DMS153 treated with DMSO at 0.1 percent for 48 hours (cell line): ENCODE results near the gene KSR1.
A peak's percentile ranks its signal among the peaks of the same experiment; 100 is the strongest.

Source experiments
- DNase-seq: peaks from one replicate; lab custom pipeline; 2025; ENCODE audit not compliant: unreplicated experiment; lab: John Stamatoyannopoulos, UW

The KSR1 gene

DNA sequence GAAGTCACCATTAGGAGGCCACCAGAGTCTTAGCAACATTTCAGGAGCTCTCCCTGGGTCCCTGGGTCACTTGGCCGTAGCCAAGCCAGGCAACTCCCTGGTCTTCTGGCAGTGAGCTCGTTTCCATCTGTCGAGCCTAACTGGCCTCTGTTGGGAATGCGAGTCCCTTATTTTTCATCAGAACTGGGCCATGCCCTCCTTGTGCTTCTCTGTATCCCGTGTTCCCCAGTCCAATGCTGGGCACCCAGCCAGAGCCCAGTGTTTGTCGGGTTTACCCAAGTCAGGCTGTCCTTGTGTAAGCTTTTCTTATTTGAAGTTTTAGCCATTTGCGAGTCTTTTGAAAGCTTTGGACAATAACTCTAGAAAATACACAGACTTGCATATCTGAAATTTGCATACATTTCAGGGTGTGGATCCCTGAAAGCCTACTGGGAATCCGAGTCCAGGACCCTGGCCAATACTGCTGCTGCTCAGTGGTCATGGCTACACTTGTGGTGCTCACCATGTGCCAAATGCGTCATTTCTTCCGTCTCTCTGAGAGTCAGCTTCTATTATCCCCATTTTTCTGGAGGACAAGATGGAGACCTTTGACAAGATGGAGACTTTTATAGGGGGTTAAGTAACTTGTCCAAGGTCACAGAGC lies 93.1 kb downstream of the KSR1 start:
- no peak for DNase-seq

DNA sequence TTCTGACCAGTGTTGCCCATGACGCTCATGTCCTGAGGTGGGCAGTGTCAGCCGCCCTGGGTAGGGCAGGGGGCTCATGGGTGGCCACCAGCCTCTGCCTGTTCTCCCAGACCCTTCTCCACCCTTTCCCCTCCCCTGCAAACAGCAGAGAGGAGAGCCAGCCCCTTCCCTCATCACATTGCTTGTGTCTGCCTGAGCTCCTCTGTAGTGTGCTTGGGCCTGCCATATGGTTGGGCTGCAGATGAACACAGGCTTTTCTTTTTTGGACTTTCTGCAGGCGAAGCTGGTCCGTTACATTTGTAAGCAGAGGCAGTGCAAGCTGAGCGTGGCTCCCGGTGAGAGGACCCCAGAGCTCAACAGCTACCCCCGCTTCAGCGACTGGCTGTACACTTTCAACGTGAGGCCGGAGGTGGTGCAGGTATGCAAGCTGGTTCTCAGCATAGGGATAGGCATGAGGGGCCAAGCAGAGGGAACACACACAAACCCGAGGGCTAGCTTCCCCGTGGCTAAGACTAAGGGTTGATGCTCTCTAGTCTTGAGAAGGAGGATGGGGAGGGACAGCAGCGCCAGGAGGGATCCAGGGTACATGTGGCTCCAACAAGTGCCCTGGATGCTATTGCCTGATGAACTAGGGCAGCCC lies 94.2 kb downstream of the KSR1 start:
- DNase-seq: no peak

DNA sequence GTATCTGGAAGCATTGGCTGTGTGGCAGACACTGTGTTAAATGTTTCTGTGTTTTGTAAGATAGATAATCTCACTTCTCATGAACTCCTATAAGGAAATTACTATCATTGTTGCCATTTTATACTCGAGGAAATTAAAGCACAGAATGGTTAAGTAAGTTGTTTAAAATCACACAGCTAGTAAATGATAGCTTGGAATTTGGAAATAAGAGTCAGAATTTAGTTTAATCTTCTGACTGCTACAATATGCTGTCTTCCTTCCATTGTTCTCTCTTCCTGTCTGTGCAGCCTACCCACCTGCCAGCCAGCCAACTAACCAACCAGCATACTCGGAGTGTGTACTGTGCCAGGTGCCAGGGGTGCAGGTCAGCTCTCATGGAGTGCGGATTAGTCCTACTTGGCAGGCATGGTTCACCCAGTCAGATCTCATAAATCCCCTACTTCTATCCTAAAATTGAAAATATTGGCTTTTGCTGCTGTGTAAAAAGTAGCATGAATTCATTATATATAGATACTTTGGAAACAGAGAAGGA lies 94.8 kb downstream of the KSR1 start:
- no peak for DNase-seq

DNA sequence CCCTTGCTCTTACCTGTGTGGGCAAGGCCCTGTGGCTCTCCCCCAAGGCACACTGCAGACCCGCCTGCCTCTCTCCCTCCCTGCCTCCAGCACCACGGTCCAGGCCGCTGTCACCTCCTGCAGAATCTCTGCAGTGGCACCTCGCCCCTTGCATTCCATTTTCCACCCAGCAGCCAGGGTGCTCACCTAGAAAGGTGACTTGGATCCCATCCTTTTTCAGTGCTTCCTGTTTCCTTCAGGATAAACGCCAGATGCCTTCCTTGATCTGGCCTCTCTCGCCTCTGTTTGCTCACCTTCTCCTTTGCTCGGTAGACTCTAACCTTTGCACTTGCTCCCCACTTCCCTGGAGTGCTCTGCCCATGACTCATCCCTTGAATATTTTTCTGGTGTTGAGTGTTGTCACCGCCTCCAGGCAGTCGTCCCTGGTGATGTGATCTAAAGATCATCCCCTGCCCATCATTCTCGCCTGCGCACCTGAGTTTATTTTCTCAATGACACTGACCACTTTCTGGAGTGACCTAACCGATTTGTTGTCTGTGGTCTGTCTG lies 95.5 kb downstream of the KSR1 start:
- no peak for DNase-seq

DNA sequence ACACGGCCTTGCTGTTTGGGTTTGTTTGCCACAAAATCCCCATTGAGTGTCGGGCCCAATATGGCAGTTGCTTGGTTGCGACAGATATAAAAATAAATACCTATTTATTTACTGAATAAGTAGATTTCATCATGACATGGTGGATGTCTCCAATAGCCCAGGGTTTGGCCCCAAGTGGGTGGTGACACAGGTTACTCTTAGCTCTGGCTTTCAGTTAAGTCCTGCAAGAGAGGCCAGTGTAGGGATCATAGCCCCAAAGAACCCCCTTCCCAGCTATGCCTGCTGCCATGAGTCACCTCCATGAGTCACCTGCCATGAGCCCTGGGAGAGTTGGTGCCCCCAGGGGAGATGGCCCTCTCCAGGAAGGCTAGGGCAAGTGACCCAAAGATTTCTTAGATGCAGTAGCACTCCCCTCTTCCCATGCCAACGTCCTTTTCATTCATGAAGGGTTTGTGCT lies 96.1 kb downstream of the KSR1 start:
- DNase-seq: no peak

DNA sequence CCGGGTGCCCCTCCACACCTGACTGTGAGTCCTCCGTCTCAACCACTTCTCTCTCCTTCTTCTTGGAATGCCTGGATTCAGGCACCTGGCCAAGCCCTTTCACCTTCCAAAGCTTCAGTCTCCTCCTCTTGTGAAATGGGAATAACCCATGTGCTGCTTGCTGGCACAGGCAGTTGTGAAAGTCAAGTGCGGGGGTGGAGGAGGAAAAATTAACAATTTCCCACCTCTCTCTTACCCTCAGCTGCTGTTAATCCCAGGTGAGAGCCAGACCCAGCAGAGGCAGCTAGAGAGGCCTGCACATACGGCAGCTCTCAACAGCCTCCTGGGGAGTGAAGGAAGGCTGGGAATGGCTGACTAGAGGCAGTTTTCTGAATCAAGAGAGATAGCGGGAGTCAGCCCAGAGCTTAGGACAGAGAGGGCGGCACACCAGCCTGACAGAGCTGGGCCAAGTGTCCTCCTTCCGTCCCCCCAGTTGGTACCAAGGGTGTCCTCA lies 96.8 kb downstream of the KSR1 start:
- no peak for DNase-seq

DNA sequence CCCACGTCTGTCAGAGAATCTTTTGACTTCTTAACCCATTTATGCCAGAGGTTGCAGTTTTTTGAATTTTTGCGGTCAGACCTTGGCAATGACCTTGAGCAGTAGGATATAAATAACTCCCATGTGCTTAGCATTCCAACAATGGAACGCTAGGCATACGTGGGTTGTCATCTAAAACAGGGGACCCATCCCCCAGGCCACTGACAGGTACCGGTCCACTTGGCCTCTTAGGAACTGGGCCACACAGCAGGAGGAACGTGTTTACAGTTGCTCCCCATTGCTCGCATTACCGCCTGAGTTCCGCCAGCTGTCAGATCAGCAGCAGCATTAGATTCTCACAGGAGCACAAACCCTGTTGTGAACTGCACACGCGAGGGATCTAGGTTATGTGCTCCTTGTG lies 97.9 kb downstream of the KSR1 start:
- no peak for DNase-seq

DNA sequence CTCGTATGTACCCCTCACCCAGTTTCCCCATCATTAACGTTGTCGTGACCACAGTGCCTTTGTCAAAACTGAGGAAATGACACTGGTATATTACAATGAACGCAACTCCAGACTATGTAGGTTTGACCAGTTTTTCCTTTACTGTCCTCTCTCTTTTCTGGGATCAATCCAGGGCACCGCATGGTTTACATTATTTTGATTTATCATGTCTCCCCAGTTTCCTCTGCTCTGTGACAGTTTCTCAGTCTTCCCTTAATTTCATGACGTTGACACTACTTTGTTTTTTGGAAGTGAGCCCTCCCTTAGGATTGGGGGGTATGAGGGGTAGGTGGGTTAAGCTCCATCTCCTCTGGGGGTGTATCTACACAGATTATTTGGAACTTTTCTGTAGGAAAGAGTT lies 98.7 kb downstream of the KSR1 start:
- DNase-seq: no peak

DNA sequence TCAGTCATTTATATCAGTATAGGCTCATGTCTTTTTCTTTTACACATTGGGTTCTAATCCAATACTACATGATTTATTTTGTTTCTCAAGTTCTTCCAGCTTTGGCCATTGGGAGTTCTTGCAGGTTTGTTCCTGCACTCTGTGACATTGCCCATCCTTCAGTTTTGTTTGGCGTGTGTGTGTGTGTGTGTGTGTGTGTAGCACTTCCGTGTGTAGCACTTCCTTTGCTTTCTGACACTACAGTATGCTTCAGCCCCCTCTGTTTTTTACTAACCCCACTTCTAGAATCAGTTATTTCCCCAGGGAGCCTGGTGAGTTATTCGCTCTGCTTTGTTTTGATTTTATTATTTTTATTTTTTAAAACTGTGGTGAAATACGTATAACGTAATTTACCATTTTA lies 99.1 kb downstream of the KSR1 start:
- DNase-seq: no peak

DNA sequence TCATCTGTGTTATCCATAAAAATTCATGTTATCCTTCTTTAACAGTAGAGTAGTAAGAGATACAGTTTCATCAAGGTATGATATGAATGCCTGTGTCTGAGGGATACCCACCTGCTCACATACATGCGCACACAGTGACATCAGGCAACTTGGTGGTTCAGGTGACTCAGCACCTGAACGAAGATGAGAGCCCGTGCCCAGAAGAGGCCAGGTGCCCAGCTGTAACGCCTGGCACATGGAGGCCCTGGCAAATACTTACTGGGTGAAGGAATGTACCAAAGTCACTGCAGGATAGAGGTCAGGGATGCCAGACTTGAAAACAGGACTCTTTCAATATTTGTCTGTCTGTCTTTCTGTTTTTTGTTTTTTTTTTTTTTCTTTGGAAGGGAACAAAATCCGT lies 102.1 kb downstream of the KSR1 start:
- no peak for DNase-seq

DNA sequence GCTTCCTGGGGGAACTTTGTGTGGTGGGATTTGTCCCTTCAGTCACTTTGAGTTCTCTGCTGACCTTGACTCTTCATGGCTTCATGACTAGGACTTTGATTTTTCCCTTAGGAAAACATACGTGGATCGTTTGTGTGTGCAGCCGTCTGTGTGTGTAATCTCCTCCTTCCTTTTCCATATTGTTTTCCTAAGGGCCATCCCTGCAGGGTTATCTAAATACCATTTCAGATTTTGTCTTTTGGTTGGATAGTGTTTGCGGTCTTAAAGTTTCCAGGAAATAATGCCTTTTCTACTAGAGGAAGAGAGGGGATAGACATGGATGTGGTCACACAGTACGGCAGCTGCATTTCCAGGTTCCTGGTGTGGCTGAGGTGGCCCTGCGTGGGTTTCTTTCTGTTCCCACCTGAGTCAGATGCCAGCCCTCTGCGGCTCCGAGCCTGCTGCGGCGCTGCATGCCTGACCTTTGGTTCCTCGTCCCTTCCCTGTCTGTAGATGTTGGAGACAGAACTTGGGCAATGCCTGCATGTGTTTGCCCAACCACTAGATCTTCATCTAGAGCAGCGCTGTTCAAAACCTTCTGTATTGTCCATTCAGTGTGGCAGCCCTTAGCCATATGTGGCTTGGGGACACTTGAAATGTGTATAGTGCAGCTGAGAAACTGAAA lies 102.7 kb downstream of the KSR1 start:
- DNase-seq: no peak

DNA sequence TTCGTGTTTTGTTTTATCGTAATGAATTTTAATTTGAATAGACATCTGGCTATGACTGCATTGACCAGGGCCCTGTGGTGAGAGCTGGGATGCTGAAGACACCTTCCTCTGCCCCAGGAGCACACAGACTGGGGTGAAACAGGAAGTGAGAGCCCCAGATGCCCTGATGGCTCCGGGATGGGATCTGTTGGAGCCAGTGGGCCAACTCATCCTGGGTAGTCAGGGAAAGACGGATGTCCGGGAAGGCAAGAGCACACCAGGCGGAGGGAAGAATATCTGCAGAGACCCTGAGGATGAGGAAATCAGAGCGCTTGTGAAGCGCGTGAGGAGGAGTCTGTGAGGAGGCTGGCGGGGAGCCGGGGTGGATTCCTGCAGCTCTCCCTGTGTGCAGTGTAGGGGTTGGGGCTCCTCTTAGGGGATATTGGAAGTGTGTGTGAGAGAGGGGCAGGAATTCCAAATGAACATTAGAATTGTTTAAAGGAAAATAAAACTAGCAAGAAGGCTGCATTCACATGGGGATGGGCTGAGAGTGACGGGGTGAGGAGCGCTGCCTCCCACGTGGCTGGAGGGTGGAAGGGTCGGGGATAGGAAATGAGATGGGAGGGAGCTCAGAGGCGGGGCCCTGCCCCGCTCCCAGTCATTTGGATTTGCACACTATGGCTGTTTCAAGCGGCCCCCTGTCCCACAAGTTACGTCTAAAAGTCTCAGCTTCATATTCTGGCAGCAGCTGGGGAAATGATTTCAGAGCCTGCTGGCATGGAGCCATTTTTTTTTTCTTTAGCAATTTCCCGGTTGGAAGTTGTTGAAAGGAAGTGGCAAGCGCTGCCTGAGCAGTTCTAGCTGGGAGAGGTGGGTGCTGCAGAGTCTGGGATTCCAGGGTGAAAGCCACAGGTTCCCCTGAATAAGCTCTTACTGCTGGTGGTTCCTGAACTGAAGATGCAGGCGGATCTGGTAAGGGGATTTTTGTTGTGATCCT lies 103.5 kb downstream of the KSR1 start:
- DNase-seq: peak; percentile 19

DNA sequence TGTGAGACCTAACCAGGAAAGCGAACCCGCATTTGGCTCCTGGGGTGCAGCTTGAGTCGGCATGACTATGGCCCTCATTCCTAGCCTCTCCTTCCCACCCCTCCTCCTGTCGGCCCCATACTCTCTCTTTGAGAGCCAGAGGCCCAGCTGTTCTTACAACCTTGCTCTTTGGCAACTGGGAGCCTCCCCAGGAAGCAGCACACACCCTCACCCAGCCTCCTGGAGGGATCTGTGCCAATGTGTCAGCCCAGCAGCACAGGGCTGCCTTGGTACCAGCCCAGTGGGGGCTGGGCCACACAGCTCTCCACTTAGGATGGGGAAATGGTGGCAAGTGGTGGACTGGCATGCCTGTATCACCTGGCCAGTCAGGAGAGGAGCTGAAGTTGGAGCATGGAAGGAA lies 104.4 kb downstream of the KSR1 start:
- no peak for DNase-seq

DNA sequence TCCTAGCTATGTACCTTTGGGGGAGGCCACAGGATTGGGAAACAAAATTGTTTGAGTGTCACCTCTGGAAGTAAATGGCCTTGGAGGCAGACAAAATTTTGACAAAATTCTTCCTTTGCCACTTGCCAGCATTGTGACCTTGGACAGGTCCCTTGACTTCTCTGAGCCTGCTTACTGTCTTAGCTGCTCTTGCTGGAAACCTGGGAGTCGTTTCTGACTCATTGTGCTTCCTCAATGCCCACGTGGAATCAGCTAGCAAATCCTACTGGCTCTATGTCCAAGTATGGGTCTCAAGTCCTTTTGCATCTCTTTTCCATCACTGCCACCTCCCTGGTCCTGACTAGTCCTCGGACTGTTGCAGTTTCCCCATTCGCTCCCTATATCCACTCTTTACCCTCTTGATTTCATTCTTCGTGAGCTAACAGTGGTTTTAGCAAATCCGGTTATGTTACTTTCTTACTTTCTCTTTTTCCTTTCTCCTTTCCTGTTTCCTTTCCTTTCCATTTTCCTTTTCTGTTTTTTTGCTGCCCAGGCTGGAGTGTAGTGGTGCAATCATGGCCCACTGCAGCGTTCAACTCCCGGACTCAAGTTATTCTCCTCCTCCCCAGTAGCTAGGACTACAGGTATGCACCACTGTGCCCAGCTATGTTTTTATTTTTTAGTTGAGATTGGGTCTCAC lies 106.7 kb downstream of the KSR1 start:
- no peak for DNase-seq

DNA sequence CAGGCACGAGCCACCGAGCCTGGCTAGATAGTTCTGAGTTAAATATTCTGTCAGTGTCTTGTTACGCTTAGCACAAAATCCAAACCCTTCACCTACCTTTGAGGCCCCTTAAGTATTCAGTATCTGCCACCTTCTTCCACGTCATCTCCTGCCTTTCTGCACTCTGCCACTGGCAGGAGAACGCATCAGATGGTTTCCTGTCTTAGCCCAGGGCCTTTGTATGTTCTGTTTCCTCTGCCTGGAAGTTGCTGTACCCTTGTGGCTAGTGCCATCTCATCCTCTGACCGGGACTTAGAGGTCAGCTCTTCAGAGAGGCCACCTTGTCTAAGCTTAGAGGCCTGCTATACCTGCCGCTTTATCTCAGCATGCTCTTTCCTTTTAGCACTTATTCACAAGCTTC lies 107.3 kb downstream of the KSR1 start:
- no peak for DNase-seq

DNA sequence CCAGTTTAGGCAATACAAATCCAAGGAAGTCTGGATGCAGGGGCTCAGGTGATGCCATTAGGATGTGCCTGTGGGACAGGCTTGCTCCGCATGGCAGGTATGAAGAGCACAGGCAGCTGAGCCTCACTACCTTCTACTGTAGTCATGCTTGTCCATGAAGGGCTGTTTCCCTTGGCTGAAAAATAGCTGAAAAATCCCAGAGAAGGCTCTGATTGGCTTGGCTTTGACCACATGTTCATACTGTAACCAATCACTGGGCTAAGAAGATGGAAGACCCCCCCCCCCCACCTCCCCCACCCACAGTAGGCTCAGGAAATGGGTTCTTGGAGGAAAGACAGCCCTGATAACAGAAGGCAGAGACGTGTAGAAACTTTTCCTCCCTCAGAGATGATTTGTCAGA lies 108.2 kb downstream of the KSR1 start:
- no peak for DNase-seq

DNA sequence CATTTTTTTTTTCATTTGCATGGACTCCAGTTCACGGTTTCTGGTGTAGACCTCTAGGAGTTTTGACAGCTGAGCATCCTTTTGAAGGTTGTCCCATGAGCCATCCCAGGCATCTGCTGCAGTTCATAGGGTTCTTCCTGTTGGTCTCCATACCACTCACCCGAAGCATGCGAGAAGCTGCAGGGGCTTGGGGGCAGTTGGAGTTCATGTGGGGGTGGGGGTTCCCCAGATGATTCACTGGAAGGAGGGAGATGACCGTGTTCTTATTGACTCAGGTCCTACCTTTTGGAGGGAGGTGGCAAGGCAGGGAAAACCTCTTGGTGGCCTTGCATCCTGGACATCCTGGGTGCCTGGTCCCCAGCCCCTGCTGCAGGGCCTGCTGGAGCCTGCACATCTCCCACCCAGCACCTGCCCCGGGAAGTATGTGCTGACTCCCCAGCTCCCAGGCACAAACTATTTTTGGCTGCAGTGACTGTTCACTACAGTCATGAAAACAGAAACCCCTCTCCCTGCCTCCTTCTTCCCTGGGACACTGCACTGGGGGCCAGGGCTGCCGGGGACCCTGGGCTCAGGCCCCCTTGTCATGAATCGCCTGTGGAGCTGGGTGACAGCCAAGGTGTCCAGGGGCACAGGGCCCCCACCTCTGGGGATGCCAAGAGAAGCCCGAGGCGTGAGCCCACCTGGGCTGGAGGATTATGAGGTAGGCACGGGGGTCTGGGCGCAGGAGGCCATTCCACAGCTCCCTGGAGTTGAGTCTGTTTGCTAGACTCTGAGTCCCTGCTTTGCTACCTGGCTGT lies 109.8 kb downstream of the KSR1 start:
- no peak for DNase-seq

DNA sequence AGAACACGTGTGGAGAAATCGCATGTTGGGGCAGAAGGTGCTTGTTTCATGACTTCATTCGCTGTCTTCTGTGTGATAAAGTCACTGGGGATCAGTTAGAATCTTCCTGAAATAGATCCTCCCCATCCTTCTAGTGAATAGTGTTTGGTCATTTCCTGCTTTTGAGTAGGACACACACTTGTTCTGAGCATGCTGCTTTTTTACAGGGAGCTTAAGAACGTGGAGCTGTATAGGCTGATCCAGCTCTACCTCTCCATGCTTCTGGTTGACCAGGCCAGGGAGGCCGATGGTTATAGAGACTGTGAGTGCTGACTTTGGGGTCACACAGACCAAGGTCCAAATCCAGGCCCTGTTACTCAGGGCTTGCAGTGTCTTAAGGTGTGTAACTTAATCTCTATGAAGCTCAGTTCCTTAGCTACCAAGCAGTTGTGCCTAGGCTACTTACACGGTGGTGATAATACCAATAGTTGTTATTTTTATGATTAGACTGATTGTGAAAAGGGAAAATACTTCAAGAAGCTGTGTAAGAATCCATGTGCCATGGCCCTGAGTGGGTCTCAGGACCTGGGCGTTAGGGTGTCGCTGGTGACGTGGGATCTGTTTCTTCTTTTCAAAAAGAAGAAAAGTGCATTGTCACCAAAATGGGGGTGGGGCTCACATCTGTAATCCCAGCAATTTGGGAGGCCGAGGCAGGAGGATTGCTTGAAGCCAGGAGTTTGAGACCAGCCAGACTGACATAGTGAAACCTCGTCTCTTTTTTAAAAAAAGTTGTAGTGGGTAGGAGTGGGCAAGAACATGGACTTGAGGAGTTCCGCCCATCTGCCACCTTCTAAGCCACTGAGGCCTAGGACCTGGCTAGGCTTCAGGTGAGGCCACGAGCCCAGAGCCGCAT lies 110.7 kb downstream of the KSR1 start:
- DNase-seq: no peak

DNA sequence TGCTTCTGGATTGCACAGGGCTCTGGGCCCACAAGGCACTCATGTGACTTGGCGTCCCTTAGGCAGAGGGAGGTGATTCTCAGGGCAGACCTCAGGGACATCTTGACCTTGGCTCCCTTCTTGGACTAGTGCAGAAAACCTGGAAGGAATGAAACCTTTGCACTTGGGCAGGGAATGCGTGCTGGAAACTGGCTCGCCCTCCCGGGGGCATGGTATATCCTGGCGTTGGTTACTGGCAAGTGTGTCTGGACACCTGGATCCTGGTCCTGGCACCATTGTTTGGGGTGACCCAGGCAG lies 111.3 kb downstream of the KSR1 start:
- no peak for DNase-seq
